GM04504 (cell line): ENCODE measurements around the gene LGALS1.

Source experiments
- DNase-seq: peaks from one replicate; pipeline ENCODE4 v3.0.0-alpha.2; 2012; ENCODE audit warnings: low read depth

LGALS1 gene

DNA sequence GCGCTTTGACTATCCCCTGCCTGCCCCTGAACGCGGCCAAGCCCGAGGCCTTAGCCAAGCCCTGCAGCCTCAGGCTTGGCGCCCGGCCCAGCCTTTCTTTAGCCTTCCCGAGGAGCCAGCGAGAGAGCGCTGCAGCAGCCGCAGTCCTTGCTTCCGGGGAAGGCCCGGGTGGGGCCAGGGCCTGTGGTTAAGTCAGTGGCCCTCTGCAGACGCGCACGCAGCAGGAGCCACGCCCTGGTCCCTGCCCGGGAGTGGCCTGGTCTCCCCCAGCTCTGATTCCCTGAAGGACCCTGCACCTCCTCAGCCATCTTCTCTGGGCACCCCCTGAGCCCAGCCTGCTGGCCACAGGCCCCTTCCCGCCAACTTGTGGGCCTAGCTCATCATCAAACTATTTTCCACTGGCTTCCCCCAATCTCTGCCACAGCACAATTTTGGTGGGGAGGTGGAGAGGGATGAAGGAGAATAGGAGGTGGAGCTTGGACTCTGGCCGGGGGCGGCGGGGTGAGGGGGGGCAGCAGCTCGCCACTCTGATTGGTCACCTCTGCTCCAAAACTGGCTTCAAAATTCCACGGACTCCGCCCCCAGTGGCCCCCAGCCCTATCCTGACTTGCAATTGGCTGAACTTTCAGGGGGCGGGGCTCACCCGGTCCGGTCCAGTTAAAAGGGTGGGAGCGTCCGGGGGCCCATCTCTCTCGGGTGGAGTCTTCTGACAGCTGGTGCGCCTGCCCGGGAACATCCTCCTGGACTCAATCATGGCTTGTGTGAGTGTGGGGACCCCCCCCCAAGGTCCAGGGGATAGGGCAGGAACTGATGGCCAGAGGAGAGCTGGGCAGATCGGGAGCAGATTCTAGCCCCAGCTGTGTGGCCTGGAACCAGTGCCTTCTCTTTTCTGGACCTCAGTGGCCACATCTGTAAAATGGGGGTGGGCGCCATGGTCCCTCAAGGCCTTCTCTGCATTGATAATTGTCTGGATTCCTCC, at the start of gene LGALS1:
TSS of gene LGALS1 (plus strand) at position 686 of the 979 bp plus-strand sequence. CDS start at position 753, 67 bp downstream.
- DNase-seq = peak; percentile 97

DNA sequence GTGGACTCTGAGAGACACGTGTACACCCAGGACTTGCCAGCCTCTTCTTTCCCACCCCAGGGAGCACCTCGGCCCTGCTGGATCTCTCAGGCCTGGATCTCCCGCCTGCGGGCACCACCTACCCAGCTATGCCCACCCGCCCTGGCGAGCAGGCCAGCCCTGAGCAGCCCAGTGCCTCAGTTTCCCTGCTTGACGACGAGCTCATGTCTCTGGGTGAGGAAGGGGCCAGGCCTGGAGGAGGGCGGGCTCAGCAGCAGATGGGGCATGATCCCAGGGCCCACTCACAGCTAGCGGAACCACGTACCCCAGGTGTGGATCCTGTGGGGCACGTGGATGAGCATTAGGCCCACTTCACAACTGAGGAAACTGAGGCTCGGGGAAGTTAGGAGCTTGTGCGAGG, 49.7 kb upstream of the LGALS1 start:
- DNase-seq = no peak

DNA sequence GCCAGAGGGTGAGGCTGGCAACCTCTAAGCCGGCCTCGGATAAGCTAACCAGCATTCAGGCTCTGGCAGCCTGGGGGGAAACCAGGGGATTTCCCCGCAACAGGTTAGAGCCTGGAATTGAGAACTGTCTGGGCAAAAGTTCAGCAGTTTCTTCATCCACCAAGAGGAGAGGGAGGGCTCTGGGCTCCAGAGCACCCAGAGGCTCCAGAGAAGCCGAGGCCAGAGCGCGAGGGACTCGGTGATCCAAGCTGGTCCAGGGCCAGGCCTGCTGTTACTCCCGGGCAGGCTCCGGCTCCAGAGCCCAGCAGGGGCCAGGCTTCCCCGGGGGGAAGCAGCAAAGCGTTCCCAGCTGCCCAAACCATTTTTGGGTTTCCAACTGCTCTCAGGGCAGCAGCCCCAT, 49.3 kb upstream of the LGALS1 start:
- no peak for DNase-seq

DNA sequence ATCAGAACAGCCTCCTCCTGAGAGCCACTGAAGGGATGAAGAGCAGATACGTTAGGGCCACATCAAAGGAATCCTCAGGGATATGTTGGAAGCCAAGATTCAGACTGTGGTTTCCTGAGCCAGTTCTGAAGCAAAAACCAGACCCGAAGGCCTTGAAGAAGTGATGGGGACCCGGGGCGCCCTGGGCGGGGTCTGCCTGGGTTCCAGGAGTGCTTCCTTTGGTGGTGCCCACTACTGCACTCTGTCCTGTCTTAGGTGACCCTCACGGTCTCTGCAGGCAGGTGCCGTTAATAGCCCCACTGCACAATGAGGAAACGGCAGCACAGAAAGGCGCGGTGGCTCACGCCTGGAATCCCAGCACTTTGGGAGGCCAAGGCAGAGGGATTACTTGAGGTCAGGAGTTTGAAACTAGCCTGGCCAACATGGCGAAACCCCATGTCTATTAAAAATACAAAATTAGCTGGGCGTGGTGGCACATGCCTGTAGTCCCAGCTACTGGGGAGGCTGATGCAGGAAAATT, 48.8 kb upstream of the LGALS1 start:
- DNase-seq = no peak

DNA sequence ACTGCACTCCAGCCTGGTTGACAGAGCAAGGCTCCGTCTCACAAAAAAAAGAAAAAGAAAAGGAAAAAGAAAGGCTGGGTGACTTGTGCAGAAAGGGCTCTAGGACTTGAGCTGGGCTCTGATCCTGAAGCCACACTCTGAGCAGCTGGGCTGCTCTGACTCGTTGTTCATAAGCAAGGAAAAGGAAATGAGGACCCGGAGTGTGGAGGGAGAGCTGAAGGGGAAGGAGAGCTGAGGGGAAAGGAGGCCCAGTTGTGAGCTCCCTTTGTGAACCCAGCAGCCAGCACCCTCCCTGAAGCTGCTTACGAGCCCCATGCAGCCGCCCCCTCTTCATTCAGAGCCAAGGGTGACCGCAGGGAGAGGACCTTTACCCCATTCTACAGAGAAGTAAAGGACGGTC, 48.3 kb upstream of the LGALS1 start:
- DNase-seq = no peak

DNA sequence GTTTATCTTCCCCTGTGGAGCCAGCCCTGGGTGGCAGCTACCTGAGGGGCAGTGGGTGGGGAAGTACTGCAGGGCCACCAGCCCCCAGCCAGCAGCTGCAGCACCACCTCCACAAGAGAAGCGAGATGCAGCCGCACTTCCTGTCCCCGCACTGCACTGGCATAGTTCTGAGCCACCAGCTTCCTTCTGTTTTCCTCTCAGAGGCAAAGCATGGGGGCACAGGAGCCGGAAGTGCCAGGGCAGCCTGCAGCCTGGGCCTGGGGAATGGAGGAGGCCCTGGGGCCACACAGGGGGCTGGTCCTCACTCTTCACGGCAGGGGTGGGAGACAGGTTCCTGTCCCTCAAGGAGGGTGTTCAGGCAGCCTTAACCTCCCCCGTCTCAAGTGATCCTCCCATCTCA, 47.9 kb upstream of the LGALS1 start:
- DNase-seq = no peak

DNA sequence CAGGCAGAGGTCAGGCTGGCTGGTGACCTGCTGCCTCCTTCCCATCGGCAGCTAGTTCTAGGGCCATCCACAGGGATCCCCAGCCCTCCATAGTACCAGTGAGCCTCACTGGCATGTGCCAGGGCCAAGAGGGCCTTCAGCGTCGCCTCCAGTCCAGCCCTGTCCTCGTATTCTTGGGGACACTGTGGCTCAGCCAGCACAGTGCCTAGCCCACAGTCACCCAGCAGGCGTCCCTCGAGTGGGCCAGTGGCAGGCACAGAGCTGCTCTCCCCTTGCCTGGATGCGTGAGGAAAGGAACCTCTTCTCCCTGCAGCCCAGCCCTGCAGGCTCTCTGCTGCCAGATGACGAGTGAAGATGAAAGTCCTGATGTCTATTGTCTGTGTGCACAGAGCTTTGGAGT, 46.6 kb upstream of the LGALS1 start:
- no peak for DNase-seq

DNA sequence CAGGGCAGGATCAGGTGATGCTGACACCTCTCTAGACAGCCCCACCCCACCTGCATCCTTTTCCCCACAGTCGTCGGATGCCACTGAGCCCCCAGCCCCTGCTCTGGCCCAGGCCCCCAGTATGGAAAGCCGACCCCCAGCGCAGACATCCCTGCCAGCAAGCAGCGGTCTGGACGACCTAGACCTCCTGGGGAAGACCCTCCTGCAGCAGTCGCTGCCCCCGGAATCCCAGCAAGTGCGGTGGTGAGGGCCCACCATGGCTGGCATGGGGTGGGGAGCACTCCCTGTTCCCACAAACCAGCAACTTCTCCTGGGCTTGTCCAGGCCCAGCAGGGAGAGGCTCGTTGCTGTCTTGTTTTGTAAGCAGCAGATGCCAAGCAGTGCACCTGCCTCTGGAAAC, 45.5 kb upstream of the LGALS1 start:
- no peak for DNase-seq

DNA sequence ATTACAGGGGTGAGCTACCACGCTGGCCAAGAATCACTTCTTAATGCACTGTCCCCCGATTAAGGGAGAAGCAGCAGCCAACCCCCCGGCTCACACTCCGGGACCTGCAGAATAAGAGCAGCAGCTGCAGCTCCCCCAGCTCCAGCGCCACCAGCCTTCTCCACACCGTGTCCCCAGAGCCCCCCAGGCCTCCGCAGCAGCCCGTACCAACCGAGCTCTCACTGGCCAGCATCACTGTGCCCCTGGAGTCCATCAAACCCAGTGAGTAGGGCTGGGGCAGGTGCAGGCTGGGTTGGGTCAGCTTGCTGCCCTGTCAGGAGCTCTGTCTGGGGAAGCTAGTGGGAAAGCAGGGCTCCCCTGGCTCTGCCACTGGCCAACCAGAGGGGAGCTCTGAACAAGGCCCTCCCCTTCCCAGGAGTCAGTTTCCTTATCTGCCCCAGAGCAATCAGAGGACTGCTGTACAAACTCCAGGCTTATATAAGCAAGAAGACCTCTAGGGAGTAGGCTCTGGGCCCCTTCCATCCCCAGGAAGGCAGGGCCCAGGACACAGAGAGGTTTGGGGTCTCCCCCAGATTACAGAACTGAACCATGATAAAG, 44.5 kb upstream of the LGALS1 start:
- no peak for DNase-seq

DNA sequence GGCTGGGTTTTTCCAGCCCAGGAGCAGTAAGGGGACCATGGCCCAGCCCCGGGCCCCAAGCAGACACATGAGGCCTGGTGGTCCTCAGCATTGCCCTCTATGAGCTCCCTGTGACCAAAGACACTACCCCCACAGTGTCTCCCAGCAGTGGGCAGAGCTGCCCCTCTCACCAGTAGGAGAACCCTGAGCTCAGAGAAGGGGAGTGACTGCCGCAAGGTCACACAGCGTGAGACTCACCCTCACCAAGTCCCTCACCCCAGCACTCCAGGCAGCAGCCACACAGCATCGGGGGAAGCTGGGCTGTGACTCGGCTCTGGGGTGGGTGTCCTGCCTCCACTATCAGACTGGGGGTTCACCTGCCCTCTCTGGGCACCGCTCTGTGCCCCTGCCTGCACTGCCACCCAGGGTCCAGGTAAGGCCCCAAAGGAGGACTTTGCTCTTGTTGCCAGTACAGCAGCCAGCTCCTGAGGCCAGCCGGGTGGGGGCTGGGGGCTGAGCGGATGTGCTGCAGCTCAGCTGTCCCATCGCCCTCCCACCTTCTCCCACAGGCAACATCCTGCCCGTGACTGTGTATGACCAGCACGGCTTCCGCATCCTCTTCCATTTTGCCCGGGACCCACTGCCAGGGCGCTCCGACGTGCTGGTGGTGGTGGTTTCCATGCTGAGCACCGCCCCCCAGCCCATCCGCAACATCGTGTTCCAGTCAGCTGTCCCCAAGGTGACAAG, 43.8 kb upstream of the LGALS1 start:
- DNase-seq = no peak

DNA sequence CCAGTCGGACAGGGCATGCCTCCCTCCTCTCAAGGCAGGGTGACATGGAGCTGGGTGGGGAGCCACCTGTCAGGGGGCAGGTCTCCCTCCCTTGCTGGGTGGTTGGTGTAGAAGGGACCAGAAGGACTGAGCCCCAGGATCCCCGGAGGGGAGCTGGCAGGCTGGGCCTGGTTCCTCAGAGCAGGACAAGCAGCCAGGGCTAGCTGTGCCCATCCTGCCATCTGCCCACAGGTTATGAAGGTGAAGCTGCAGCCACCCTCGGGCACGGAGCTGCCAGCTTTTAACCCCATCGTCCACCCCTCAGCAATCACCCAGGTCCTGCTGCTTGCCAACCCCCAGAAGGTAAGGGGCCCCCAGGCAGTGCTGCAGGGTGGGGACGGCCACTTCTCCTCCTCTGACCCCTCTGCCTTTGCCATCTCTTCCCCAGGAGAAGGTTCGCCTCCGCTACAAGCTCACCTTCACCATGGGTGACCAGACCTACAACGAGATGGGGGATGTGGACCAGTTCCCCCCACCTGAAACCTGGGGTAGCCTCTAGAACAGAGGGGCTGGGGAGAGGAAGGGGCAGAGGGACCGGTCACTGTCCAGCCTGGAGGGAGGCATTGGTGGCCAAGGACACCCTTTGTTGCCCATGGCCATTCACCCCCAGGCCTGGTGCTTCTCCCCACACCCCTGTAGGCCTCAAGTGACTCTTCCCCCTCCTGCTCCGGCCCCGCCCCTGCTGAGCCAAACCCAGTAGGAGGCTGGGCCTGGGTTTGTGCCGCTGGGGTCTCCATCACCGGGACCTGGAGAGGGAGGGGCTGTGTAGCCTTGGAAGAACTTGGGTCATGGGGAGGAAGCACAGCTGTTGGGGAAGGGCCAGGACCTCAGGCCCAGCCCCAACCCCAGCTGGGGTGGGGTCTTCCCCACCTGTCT, 43.0 kb upstream of the LGALS1 start:
- DNase-seq = no peak

DNA sequence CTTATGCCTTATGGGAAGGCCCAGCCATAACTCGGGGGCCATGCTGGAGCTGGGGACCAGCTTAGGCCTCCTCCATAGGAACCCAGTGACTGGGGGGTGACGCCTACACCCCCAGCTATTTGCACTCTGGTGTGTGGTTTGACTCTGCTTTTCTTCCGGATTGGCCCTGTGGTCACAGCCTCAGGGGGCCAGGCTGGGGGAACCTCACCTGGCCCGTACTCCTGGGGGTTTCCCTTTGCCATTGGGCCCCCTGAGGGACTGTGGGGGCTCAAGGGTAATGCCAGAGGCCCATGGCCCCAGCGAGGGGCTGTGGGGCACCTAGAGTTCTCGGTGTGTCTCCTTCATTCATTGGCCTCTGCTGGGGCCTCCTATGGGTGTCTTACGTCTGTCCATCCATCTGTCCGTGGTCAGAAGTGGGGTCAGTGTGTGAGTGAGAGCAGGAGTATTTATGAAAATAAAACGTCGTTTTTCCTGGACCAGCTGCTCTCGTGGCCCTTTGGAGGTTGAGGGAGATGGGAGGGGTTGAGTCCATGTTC, 42.3 kb upstream of the LGALS1 start:
- no peak for DNase-seq

DNA sequence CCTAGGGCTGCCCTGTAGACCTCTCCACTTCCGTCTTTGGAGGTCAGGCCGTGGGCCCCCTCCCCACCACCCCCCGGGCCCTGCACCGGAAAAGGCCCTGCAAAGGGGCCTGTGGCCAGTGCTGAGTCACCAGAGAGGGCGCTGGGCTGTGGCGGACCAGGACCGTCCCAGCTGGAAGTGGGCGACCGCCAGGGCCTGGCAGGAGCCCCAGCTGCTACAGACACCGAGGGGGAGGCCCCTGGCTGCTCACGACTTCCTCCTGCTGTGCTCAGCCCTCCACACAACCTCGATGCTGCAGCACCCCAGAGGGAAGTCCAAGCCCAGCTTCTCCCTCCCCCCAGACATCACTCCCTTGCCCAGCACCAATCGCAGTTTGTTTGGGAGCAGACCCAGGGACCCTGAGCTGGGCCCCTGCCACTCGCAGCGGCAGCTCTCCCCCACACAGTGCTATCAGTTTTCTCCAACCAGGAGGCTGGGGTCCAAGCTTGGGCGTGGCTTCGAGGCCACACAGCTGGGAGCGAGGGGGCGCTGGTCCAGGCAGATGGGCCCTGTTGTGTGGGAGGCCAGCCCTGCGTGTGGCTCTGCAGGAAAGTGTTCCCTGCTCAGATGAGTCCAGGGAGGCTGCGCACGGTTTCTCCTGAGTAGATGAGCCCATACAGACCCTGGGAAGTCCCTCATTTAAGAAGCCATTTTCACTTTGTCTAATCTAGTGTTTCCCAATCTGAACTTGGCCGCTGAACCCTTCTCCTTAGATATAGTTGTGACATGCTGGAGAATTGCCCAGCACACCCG, 41.6 kb upstream of the LGALS1 start:
- DNase-seq = peak; percentile 69

DNA sequence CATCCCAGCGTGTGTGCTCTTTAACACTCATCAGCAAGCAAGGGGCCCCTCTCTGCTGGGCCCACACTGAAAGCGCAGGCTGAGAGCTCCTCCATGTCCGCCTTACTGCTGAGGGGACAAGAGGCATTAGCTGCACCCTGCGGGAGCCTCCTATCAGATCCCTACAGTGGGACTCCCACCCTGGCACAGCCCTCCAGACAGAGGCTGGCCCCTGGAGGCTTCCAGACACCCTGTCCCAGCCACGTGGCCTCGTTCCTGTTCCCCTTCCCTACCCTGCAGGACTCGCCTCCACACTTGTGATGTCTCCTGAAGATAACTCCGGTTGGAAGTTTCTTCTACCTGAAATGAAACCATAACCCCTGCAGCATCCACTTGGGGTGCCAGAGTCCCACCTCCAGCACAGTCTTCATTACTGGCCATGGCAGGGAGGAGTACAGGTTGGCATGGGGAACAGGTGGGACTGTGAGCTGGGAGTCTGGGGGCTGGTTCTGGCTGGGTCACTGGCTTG, 41.0 kb upstream of the LGALS1 start:
- no peak for DNase-seq

DNA sequence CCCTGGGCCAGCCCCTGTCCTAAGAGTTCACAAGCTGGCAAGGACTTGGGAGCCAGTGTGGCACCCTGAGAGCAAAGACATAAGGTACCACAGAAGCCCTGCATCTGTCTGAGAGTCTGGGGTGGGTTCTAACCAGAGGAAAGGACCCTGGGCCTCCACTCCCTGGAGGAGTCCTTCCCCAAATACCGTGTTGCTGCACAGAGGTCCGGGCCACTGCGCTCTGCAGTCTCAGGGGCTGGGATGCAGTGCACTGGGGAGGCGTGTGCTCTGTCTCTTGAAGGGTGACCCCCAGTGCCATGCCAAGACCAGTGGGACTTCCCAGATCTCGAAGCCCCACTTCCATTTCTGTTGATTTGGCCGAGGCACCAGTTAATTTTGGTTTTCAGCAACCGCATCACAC, 40.3 kb upstream of the LGALS1 start:
- DNase-seq = no peak

DNA sequence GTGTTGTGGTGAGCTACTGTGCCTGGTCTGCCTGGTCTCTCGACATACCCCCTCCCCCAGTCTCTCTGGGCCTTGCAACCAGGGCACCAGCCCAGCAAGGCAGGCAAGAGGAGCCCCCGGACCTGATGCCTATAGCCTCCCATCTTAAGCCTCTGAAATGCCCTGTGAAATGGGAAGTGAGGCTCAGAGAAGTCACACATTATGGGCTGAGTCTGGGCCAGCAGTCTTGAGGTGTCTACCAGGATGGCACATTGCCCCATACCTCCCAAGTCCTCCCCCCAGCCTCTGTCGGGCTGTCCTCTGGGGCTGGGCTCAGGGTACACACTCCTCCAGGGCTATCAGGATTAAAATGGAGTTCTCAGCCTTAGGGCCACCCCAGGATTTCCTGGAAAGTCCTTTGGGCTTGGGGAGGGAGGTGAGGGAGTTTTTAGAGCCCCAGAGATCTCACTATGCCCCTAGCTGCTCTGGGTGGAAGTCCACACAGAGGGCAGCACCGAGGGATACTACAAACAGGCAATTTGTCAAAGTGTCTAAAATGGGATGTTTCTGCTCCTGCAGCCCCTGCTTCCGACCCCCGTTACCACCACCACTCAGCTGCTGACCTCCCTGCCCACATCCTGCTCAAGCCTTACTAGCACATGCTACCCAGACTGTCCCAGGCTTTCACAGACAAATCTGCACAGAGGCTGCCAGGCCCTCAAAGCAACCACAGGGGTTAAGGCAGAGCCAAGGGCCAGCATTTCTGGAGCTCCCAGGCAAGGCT, 39.1 kb upstream of the LGALS1 start:
- no peak for DNase-seq

DNA sequence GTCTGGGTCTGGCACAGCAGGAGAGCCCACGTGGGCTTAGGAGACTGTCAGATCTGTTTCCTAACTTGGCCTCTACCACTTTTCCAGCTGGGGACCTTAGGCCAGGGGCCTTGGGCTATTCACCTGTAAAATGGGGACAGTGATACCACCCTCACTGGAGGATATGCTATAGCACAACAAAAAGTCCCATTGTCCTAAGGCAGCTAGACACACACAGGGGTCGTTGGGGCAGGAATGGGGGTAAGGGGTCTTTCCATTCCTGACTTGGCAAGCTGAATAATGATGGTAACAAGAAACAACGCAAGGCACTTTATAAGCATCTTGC, 38.5 kb upstream of the LGALS1 start:
- DNase-seq = no peak

DNA sequence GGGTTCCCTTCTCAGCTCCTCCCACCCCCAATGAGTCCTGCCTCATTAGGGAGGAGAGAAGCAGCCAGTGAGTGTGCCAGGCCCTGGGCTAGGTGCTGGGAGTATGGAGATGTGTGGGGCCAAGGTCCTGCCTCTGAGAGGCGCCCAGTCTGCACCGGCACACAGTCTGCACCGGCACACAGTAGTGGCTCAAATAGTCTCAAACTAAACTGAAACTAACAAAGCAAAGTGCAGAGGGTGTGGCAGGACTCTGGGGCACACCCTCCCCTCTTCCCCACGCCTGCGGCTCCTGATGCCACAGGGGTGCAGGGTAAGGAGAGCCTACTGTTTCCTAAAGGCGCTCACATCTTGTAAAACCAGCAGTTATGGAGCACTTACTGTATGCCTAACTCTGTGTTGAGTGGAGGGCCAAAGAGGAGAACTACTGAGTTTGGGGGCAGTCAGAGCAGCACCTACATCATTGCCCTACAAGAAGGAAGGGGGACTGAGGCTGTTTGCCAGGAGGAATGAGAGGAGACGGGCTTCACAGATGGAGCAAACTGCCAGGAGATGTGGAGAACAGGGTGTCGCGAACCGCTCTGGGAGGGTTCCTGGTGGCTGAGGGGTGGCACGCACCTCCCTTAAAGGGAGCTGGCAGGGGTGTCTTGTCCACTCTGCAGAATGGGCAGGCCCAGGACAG, 36.9 kb upstream of the LGALS1 start:
- no peak for DNase-seq
